OCI-LY3 (cell line): Measurements from ENCODE around the gene ANO6.
"Not testable (repeated sequence)": the region's sequence is repeated elsewhere in the genome, so short reads cannot be mapped to it uniquely, and the experiment has no call there.

Source experiments
- H2AFZ ChIP-seq: fragments of 200-600, 300-600 bp; shearing (Covaris generic); 2 replicates; pipeline ENCODE4 v1.6.0; 2014; ENCODE audit warnings: antibody characterized with exemption, low read depth, low read length
- H3K27ac ChIP-seq: fragments of 200-600, 300-600 bp; sonication (generic); 2 replicates; pipeline ENCODE4 v1.5.1; 2014; ENCODE audit warnings: mild to moderate bottlenecking, low read length, moderate library complexity, mixed read lengths
- H3K27me3 ChIP-seq: fragments of 200-600, 300-600 bp; sonication (generic); 2 replicates; pipeline ENCODE4 v1.6.1; 2014; ENCODE audit warnings: low read depth, low read length, mixed read lengths
- H3K36me3 ChIP-seq: fragments of 200-600, 300-600 bp; sonication (generic); replicated peaks from 2 replicates; pipeline ENCODE3; 2014; ENCODE audit warnings: low read depth, low read length, mixed read lengths
- H3K4me1 ChIP-seq: fragments of 300-600, 200-600 bp; sonication (generic); 2 replicates; pipeline ENCODE4 v1.6.1; 2014; ENCODE audit warnings: low read length, mixed read lengths
- H3K4me2 ChIP-seq: fragments of 200-600, 300-600 bp; sonication (generic); 2 replicates; pipeline ENCODE4 v1.6.1; 2014; ENCODE audit warnings: low read length, mixed read lengths
- H3K4me3 ChIP-seq: fragments of 300-600, 200-600 bp; sonication (generic); 2 replicates; pipeline ENCODE4 v1.5.1; 2014; ENCODE audit warnings: antibody characterized with exemption, mild to moderate bottlenecking, low read length, moderate library complexity
- H3K79me2 ChIP-seq: fragments of 300-600, 200-600 bp; shearing (Covaris generic); 2 replicates; pipeline ENCODE4 v1.6.1; 2014; ENCODE audit warnings: mild to moderate bottlenecking, low read length, mixed read lengths
- H3K9ac ChIP-seq: fragments of 300-600, 200-600 bp; shearing (Covaris generic); 2 replicates; pipeline ENCODE4 v1.6.0; 2014; ENCODE audit warnings: mild to moderate bottlenecking, low read length, moderate library complexity
- H3K9me3 ChIP-seq: fragments of 200-600, 300-600 bp; shearing (Covaris generic); 2 replicates; pipeline ENCODE4 v1.6.1; 2014; ENCODE audit warnings: low read length, mixed read lengths; ENCODE audit not compliant: insufficient read depth
- H4K20me1 ChIP-seq: fragments of 200-600, 300-600 bp; sonication (generic); 2 replicates; pipeline ENCODE4 v1.6.1; 2016; ENCODE audit warnings: low read length, mixed read lengths; ENCODE audit not compliant: insufficient read depth
- CTCF ChIP-seq: fragments of 200-600, 300-600 bp; sonication (generic); IDR thresholded peaks from 2 replicates; pipeline ENCODE4 v1.5.1; 2014; ENCODE audit warnings: antibody characterized with exemption, low read length, low read depth
- EZH2phosphoT487 ChIP-seq: fragments of 200-600 bp; shearing (Covaris generic); IDR thresholded peaks from 2 replicates; pipeline ENCODE4 v1.6.1; 2018; ENCODE audit warnings: antibody characterized with exemption, mixed run types, low read depth

ANO6 gene

GRCh38 chr12:45215419-45216229, at the start of gene ANO6:
TSS of gene ANO6 (plus strand) at chr12:45216095. CDS start at chr12:45216322, 227 bp downstream.
- Histone ChIP-seq H3K27ac (peak within 1 kb of the TSS; percentile 58), H4K20me1 (peaks cover 6% of the 10 kb centered on the region; the same call in 1 of the 2 replicates), H2AFZ (peak within 1 kb of the TSS; percentile 95), H3K4me2 (peak within 1 kb of the TSS; percentile 96), H3K36me3 (no peaks in the 10 kb centered on the region), H3K4me3 (peak within 1 kb of the TSS; percentile 90), H3K9ac (peak within 1 kb of the TSS; percentile 72), H3K4me1 (peaks cover 11% of the 10 kb centered on the region), H3K27me3 (0 out of 2 replicates have a peak, but pooled peaks cover 6% of the 10 kb centered on the region), H3K9me3 (no peaks in the 10 kb centered on the region), H3K79me2 (peaks cover 25% of the 10 kb centered on the region)
- TF ChIP-seq CTCF (peak; percentile 33), EZH2phosphoT487 (no peak)

- no peaks in the 10 kb centered on the region for H3K27me3 ChIP-seq
- TF ChIP-seq EZH2phosphoT487: no peak
- no peak for TF ChIP-seq CTCF
- no peak overlapping the region for H3K4me3 ChIP-seq
- no peak overlapping the region for H3K4me2 ChIP-seq
- no peak overlapping the region for H3K9ac ChIP-seq
- H3K9me3 ChIP-seq: no peaks in the 10 kb centered on the region
- H4K20me1 ChIP-seq: no peaks in the 10 kb centered on the region
- no peak overlapping the region for H3K27ac ChIP-seq
- H3K36me3 ChIP-seq: no peaks in the 10 kb centered on the region
- no peak overlapping the region for H2AFZ ChIP-seq
- no peaks in the 10 kb centered on the region for H3K4me1 ChIP-seq
- no peaks in the 10 kb centered on the region for H3K79me2 ChIP-seq
Observed at GRCh38 chr12:45168976-45169375, 46.9 kb upstream of the ANO6 start.

GRCh38 chr12:45170456-45171042, 45.3 kb upstream of the ANO6 start:
- Histone ChIP-seq H3K4me1 (no peaks in the 10 kb centered on the region), H3K36me3 (no peaks in the 10 kb centered on the region), H3K9me3 (no peaks in the 10 kb centered on the region), H3K4me2 (peak overlapping the region; percentile 19), H3K27ac (no peak overlapping the region), H3K4me3 (no peak overlapping the region), H3K79me2 (no peaks in the 10 kb centered on the region), H2AFZ (no peak overlapping the region), H4K20me1 (no peaks in the 10 kb centered on the region), H3K27me3 (no peaks in the 10 kb centered on the region), H3K9ac (no peak overlapping the region)
- no peak for TF ChIP-seq EZH2phosphoT487
- peak; percentile 89 for TF ChIP-seq CTCF

- H4K20me1 ChIP-seq, H3K4me2 ChIP-seq, H3K9me3 ChIP-seq, H3K4me3 ChIP-seq, H3K27ac ChIP-seq, H3K27me3 ChIP-seq, H3K36me3 ChIP-seq, H2AFZ ChIP-seq, H3K9ac ChIP-seq, H3K79me2 ChIP-seq, H3K4me1 ChIP-seq: not testable (repeated sequence)
- TF ChIP-seq CTCF: peak; percentile 19
Observed at GRCh38 chr12:45173293-45173692, 42.6 kb upstream of the ANO6 start.
